ENCODE measurements around the gene RAPGEF5. TPM values are rescaled to one million over a fixed set of nuclear protein-coding genes. Genes with fewer than 3 reads are reported as not detected.

Gene RAPGEF5
- polyA plus RNA-seq, 1 donor (not counting 4 experiments of a cell fraction or from before 2014, with no cell fraction given), result 2.1 TPM

DNA sequence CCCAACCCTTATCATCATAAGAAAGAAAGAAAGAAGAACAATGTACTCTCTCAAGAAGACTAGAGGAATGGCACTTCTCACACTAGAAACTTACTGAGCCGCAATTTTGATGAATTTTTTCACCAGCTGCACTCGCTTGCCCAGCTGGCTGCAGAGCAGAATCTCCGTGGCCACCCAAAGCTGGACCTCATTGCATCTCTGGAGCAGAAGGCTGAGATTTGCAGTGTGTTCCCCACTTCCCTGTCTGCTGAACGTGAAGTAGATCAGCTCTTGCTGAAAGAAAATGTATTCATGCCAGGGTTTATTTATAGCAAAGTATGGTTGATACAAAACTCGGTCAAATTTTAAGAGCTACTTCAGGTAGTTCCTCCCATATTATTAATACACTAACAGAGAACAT, 212.0 kb downstream of the RAPGEF5 start:
- dilution Hi-C loops (cut with MboI; ENCODE audit: extremely low pct_ligation_motif_present, low sequenced_read_pairs), result no loop called here
- H3K36me3 ChIP-seq (ENCODE audit: control insufficient read depth in 2 of 2, extremely low read depth in 1 of 2, insufficient read depth in 2 of 2, low read length in 2 of 2), result peaks cover 0 to 3% of the 10 kb centered on the region in 2 experiments

GRCh38 chr7:22143491-22143890, 213.5 kb downstream of the RAPGEF5 start:
- no peak overlapping the region for H2AFZ ChIP-seq (ENCODE audit: control insufficient read depth, low read length)
- no peaks in the 10 kb centered on the region for H4K20me1 ChIP-seq (ENCODE audit: control insufficient read depth, extremely low read depth, insufficient read depth, low read length)
- H3K27me3 ChIP-seq (ENCODE audit: control insufficient read depth, extremely low read depth, insufficient read depth, low read length), result no peaks in the 10 kb centered on the region
- peaks cover 2% of the 10 kb centered on the region for H3K9me1 ChIP-seq (ENCODE audit: control insufficient read depth, extremely low read depth, insufficient read depth, low read length)
- H3K9ac ChIP-seq (ENCODE audit: control insufficient read depth, extremely low read depth, insufficient read depth, low read length), result no peak overlapping the region
- no peaks in the 10 kb centered on the region for H3K36me3 ChIP-seq (ENCODE audit: control insufficient read depth in 2 of 2, extremely low read depth in 1 of 2, insufficient read depth in 2 of 2, low read length in 2 of 2)
- H3K9me3 ChIP-seq (ENCODE audit: control insufficient read depth, low read depth, low read length), result no peaks in the 10 kb centered on the region
- no peak overlapping the region for H3K4me2 ChIP-seq (ENCODE audit: control insufficient read depth, extremely low read depth, insufficient read depth, low read depth, low read length)
- H3K4me3 ChIP-seq (ENCODE audit: control insufficient read depth in 2 of 3, extremely low read depth in 1 of 3, insufficient read depth in 2 of 3, low read depth in 1 of 3, low read length in 3 of 3), result no peak overlapping the region
- H3K27ac ChIP-seq (ENCODE audit: control insufficient read depth, insufficient read depth, low read length), result no peak overlapping the region
- TF ChIP-seq CTCF (optimal IDR thresholded peaks at IDR 0.05 in 1 of 3, IDR thresholded peaks at IDR 0.05 in 1 of 3, conservative IDR thresholded peaks at IDR 0.05 in 1 of 3; ENCODE audit: extremely low read depth in 1 of 3, insufficient read depth in 2 of 3, low read length in 3 of 3), result no peak
- no peak for TF ChIP-seq EZH2 (IDR thresholded peaks at IDR 0.05; ENCODE audit: low read length)
- no peaks in the 10 kb centered on the region for H3K4me1 ChIP-seq (ENCODE audit: control insufficient read depth, extremely low read depth, insufficient read depth, low read length)
- no peak for FAIRE-seq
- no peaks in the 10 kb centered on the region for H3K79me2 ChIP-seq (ENCODE audit: control insufficient read depth, insufficient read depth, low read length)
- no peak for DNase-seq (ENCODE audit: low read depth, low spot score)
- dilution Hi-C loops (cut with MboI; ENCODE audit: extremely low pct_ligation_motif_present, low sequenced_read_pairs), result no loop called here

More for the DNA sequence above, 212.0 kb downstream of the RAPGEF5 start:
- TF ChIP-seq EZH2 (IDR thresholded peaks at IDR 0.05; ENCODE audit: low read length), result no peak
- TF ChIP-seq CTCF (optimal IDR thresholded peaks at IDR 0.05 in 1 of 3, IDR thresholded peaks at IDR 0.05 in 1 of 3, conservative IDR thresholded peaks at IDR 0.05 in 1 of 3; ENCODE audit: extremely low read depth in 1 of 3, insufficient read depth in 2 of 3, low read length in 3 of 3), result no peak
- H3K9me3 ChIP-seq (ENCODE audit: control insufficient read depth, low read depth, low read length), result no peaks in the 10 kb centered on the region
- no peak overlapping the region for H3K27ac ChIP-seq (ENCODE audit: control insufficient read depth, insufficient read depth, low read length)
- no peak overlapping the region for H3K4me2 ChIP-seq (ENCODE audit: control insufficient read depth, extremely low read depth, insufficient read depth, low read depth, low read length)
- H3K4me1 ChIP-seq (ENCODE audit: control insufficient read depth, extremely low read depth, insufficient read depth, low read length), result no peaks in the 10 kb centered on the region
- no peak overlapping the region for H2AFZ ChIP-seq (ENCODE audit: control insufficient read depth, low read length)
- peaks cover 2% of the 10 kb centered on the region for H3K9me1 ChIP-seq (ENCODE audit: control insufficient read depth, extremely low read depth, insufficient read depth, low read length)
- no peaks in the 10 kb centered on the region for H3K27me3 ChIP-seq (ENCODE audit: control insufficient read depth, extremely low read depth, insufficient read depth, low read length)
- H3K9ac ChIP-seq (ENCODE audit: control insufficient read depth, extremely low read depth, insufficient read depth, low read length), result no peak overlapping the region
- no peaks in the 10 kb centered on the region for H4K20me1 ChIP-seq (ENCODE audit: control insufficient read depth, extremely low read depth, insufficient read depth, low read length)
- DNase-seq (ENCODE audit: low read depth, low spot score) (no peak), FAIRE-seq (no peak)
- no peak overlapping the region for H3K4me3 ChIP-seq (ENCODE audit: control insufficient read depth in 2 of 3, extremely low read depth in 1 of 3, insufficient read depth in 2 of 3, low read depth in 1 of 3, low read length in 3 of 3)
- no peaks in the 10 kb centered on the region for H3K79me2 ChIP-seq (ENCODE audit: control insufficient read depth, insufficient read depth, low read length)

Measured in keratinocyte (primary cell).